ENCODE results near the gene CDC42SE2.

DNA sequence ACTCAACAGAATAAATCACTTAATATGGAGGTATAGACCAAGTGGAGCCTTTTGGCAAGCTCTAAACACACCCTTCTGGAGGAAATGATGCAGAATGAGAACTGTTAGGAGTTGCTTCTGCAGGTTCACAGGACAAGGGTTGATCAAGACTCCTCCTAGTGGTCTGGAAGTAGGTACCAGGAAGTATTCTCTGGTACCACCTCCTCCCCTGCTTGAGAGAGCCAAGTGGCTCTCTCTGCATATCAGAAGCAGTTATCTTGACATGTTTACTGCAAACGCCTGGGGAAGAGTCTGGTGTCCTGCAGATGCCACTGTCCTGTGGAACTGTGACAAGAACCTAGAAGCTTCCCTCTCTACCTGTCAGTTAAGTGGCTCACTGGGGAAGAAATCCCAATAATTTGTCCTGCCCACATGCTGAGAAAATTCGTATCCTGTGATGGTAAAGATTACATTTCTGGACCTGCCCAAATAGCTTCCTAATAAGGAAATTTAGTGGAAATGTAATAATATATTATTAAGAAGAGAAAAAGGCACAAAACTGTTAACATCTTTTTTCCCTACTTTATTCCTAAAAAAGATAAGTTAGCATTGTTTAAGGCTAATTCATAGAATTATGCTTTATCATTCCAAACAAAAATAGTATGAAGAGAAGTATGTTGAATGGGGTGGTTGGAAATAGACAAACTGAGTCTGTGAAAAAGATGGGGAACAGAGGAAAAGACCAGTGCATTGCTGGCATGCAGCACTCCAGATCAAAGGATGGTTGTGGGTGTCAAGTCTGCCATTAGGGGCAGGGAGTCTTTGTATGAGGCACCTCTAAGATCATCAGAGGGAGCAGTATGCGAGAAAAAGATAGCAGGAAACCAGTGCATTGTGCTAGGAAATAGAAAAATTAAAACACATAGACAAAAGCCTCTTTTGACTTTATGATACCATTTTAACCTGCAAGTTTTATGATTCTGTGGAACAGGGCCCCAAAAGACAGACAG, 118.8 kb downstream of the CDC42SE2 start:
- TF ChIP-seq, protein P1, sequence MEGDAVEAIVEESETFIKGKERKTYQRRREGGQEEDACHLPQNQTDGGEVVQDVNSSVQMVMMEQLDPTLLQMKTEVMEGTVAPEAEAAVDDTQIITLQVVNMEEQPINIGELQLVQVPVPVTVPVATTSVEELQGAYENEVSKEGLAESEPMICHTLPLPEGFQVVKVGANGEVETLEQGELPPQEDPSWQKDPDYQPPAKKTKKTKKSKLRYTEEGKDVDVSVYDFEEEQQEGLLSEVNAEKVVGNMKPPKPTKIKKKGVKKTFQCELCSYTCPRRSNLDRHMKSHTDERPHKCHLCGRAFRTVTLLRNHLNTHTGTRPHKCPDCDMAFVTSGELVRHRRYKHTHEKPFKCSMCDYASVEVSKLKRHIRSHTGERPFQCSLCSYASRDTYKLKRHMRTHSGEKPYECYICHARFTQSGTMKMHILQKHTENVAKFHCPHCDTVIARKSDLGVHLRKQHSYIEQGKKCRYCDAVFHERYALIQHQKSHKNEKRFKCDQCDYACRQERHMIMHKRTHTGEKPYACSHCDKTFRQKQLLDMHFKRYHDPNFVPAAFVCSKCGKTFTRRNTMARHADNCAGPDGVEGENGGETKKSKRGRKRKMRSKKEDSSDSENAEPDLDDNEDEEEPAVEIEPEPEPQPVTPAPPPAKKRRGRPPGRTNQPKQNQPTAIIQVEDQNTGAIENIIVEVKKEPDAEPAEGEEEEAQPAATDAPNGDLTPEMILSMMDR (IDR thresholded peaks at IDR 0.05), result peak; percentile 76
- TF ChIP-seq ZFX (IDR thresholded peaks at IDR 0.05; ENCODE audit: borderline replicate concordance), result no peak
